ENCODE results near the gene CUZD1.

Gene CUZD1

DNA sequence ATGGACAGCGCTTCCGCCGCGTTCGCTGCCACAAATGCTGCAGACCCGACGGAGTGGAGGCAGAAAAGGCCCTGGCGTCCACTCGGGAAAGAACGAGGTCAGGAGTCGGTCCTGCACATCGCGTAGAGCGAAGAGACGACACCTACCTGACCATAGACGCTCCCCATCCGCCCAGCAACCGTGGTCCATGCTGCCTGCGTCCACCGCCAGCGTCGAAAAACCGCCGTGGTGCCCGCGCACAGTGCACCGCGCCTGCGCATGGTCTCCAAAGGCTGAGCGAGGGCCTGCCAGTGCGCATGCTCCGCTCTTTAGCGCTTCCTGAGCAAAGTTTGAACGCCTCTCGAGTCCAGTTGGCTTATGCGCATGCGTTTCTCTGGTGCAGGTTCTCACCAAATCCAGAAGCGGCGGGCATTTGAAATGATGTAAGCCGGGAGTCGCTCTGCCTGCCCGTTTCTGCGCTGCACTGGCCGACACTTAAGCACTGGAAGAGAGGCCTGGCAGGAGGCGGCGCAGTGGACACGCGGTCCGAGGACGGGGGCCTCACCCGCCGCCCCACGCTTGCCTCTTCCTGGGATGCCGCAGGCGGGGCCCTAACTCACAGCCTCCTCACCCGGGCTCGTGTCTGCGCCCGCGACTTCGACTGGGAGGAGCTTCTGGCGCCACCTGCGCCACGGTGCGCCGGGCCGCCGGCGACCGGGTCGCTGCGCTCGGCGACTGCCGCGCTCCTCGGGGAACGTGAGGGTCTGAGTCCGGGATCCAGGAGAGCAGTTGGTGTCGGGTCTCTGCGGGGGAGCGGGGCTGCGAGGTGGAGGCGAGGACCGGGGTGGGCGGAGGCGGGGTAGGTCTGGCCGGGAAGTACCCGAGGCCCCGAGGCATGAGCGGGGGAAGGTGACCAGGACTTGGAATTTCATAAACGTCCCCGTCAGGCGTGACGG is 33.9 kb upstream of the CUZD1 start, which contains the start of gene FAM24B:
FAM24B (minus strand) TSS at position 243 of the 935 bp plus-strand sequence. CDS start 29,066 bp downstream, outside the sequence.
- TF ChIP-seq, protein P1, sequence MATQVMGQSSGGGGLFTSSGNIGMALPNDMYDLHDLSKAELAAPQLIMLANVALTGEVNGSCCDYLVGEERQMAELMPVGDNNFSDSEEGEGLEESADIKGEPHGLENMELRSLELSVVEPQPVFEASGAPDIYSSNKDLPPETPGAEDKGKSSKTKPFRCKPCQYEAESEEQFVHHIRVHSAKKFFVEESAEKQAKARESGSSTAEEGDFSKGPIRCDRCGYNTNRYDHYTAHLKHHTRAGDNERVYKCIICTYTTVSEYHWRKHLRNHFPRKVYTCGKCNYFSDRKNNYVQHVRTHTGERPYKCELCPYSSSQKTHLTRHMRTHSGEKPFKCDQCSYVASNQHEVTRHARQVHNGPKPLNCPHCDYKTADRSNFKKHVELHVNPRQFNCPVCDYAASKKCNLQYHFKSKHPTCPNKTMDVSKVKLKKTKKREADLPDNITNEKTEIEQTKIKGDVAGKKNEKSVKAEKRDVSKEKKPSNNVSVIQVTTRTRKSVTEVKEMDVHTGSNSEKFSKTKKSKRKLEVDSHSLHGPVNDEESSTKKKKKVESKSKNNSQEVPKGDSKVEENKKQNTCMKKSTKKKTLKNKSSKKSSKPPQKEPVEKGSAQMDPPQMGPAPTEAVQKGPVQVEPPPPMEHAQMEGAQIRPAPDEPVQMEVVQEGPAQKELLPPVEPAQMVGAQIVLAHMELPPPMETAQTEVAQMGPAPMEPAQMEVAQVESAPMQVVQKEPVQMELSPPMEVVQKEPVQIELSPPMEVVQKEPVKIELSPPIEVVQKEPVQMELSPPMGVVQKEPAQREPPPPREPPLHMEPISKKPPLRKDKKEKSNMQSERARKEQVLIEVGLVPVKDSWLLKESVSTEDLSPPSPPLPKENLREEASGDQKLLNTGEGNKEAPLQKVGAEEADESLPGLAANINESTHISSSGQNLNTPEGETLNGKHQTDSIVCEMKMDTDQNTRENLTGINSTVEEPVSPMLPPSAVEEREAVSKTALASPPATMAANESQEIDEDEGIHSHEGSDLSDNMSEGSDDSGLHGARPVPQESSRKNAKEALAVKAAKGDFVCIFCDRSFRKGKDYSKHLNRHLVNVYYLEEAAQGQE (IDR thresholded peaks at IDR 0.05; ENCODE audit: insufficient read depth in 1 of 2, low read depth in 2 of 2, low read length in 2 of 2) = 0 out of 4 replicates have a peak, but pooled peaks of 1 of the 2 experiments have one; percentile 48
- TF ChIP-seq TAF1 (IDR thresholded peaks at IDR 0.05; ENCODE audit: borderline replicate concordance, insufficient read depth, low read length) = 0 out of 2 replicates have a peak, but pooled peaks have one; percentile 44
- no peak for TF ChIP-seq SIN3A (IDR thresholded peaks at IDR 0.05; ENCODE audit: borderline replicate concordance, insufficient read depth, low read length)
- TF ChIP-seq FOXP2 (optimal IDR thresholded peaks at IDR 0.05; ENCODE audit: borderline replicate concordance, extremely low read depth, extremely low read length, insufficient read depth) = peak; percentile 33
- peak; percentile 80 for TF ChIP-seq POLR2AphosphoS5 (IDR thresholded peaks at IDR 0.05; ENCODE audit: low read depth, low read length)

DNA sequence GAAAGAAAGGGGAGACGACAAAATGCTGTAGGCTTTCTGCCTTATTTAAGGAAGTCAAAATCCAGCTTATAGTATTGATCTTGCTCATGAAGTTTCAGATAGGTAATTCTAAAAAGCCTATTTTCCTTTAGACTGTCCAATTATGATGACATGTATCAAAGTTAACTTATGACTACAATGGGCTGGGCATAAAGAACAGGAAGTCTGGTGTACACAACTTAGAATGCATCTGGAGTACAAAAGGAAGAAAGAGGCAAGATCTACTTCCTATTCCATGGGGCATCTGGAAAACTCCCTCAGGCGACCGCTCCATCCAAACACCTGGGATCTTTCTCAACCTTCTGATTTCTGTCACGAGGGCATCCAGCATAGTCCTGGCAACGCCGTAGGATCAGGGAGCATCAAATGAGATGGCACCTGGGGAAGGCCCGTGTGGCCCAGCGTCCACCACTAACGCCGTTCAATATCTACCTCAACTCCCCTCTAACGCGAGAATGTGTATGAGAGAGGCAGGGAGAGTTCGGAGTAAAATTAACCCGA is 33.2 kb upstream of the CUZD1 start:
- TF ChIP-seq SIN3A (IDR thresholded peaks at IDR 0.05; ENCODE audit: borderline replicate concordance, insufficient read depth, low read length) (no peak), POLR2AphosphoS5 (IDR thresholded peaks at IDR 0.05; ENCODE audit: low read depth, low read length) (no peak), TAF1 (IDR thresholded peaks at IDR 0.05; ENCODE audit: borderline replicate concordance, insufficient read depth, low read length) (no peak), FOXP2 (optimal IDR thresholded peaks at IDR 0.05; ENCODE audit: borderline replicate concordance, extremely low read depth, extremely low read length, insufficient read depth) (no peak)
- TF ChIP-seq, protein P1 (IDR thresholded peaks at IDR 0.05; ENCODE audit: insufficient read depth in 1 of 2, low read depth in 2 of 2, low read length in 2 of 2) = no peak

GRCh38 chr10:122877264-122877663 is 31.6 kb upstream of the CUZD1 start:
- TF ChIP-seq SIN3A (IDR thresholded peaks at IDR 0.05; ENCODE audit: borderline replicate concordance, insufficient read depth, low read length) (no peak), TAF1 (IDR thresholded peaks at IDR 0.05; ENCODE audit: borderline replicate concordance, insufficient read depth, low read length) (no peak), POLR2AphosphoS5 (IDR thresholded peaks at IDR 0.05; ENCODE audit: low read depth, low read length) (no peak), FOXP2 (optimal IDR thresholded peaks at IDR 0.05; ENCODE audit: borderline replicate concordance, extremely low read depth, extremely low read length, insufficient read depth) (no peak)
- TF ChIP-seq, protein P1 (IDR thresholded peaks at IDR 0.05; ENCODE audit: insufficient read depth in 1 of 2, low read depth in 2 of 2, low read length in 2 of 2) = no peak

- TF ChIP-seq SIN3A (IDR thresholded peaks at IDR 0.05; ENCODE audit: borderline replicate concordance, insufficient read depth, low read length) (no peak), FOXP2 (optimal IDR thresholded peaks at IDR 0.05; ENCODE audit: borderline replicate concordance, extremely low read depth, extremely low read length, insufficient read depth) (no peak), TAF1 (IDR thresholded peaks at IDR 0.05; ENCODE audit: borderline replicate concordance, insufficient read depth, low read length) (no peak), POLR2AphosphoS5 (IDR thresholded peaks at IDR 0.05; ENCODE audit: low read depth, low read length) (no peak)
- TF ChIP-seq, protein P1 (IDR thresholded peaks at IDR 0.05; ENCODE audit: insufficient read depth in 1 of 2, low read depth in 2 of 2, low read length in 2 of 2) = no peak
These were observed 30.8 kb upstream of the CUZD1 start for GRCh38 chr10:122876467-122876855.
